H1 (cell line): ENCODE data around the gene PPP1R7. TPM values are rescaled to one million over a fixed set of nuclear protein-coding genes. Genes with fewer than 3 reads are reported as not detected.

Experiments used
- CTCF ChIA-PET: fragments of 300-600 bp; sonication (Branson Sonifier 250); formaldehyde crosslinking; loops from one replicate; lab custom pipeline; 2021; ENCODE audit not compliant: partially characterized antibody; lab: Charles Lee
- POLR2A ChIA-PET: fragments of 300-600 bp; sonication (Branson Sonifier 250); formaldehyde crosslinking; loops from one replicate; lab custom pipeline; 2021; ENCODE audit warnings: inconsistent platforms; ENCODE audit not compliant: partially characterized antibody; lab: Charles Lee
- DNase-seq, 2 experiments: peaks; one replicate each; pipeline versions ENCODE4 v3.0.0 to v3.0.0-alpha.2; 2010 to 2022; ENCODE audit warnings: low spot score in 2 of 2, low read depth in 1 of 2, mixed read lengths in 1 of 2
- FAIRE-seq: peaks from 2 replicates; lab custom pipeline; 2011; peaks lifted over from hg19 to GRCh38; lab: Jason Lieb, UNC
- H2AFZ ChIP-seq: 2 replicates; pipeline ENCODE4 v1.8.1; 2012; ENCODE audit warnings: low read length, inconsistent platforms
- H2AK5ac ChIP-seq: 2 replicates; pipeline ENCODE4 v1.6.1; 2013; ENCODE audit warnings: low read depth, low read length
- H2BK120ac ChIP-seq: replicated peaks from 2 replicates; pipeline ENCODE3; 2013; ENCODE audit warnings: low read depth, low read length, inconsistent platforms
- H2BK12ac ChIP-seq: 2 replicates; pipeline ENCODE4 v1.6.1; 2013; ENCODE audit warnings: low read depth, low read length
- H2BK15ac ChIP-seq: 2 replicates; pipeline ENCODE4 v1.6.1; 2013; ENCODE audit warnings: low read length
- H2BK20ac ChIP-seq: 2 replicates; pipeline ENCODE4 v1.6.1; 2013; ENCODE audit warnings: low read length
- H2BK5ac ChIP-seq: 2 replicates; pipeline ENCODE4 v1.6.1; 2013; ENCODE audit warnings: low read depth, low read length
- H3K14ac ChIP-seq: 2 replicates; pipeline ENCODE4 v1.6.1; 2013; ENCODE audit warnings: inconsistent platforms; ENCODE audit not compliant: insufficient read length
- H3K18ac ChIP-seq: 2 replicates; pipeline ENCODE4 v1.6.1; 2013; ENCODE audit warnings: low read length; ENCODE audit errors: extremely low read depth
- H3K23ac ChIP-seq: 2 replicates; pipeline ENCODE4 v1.6.1; 2013; ENCODE audit warnings: inconsistent platforms; ENCODE audit not compliant: insufficient read length
- H3K23me2 ChIP-seq: 2 replicates; pipeline ENCODE4 v1.6.1; 2013; ENCODE audit warnings: low read depth, low read length
- H3K27ac ChIP-seq: 2 replicates; pipeline ENCODE4 v1.6.1; 2011; ENCODE audit warnings: low read depth, low read length, inconsistent platforms
- H3K27me3 ChIP-seq, 4 experiments: replicated peaks in 1 of 4; 1 replicate in 1 of 4; 2 replicates in 3 of 4; pipeline versions ENCODE4 v1.6.1 to v1.8.1; 2011 to 2013; ENCODE audit warnings: low read length in 3 of 4, mild to moderate bottlenecking in 3 of 4, inconsistent platforms in 2 of 4, mixed read lengths in 2 of 4, moderate library complexity in 1 of 4; ENCODE audit not compliant: control insufficient read depth in 3 of 4, insufficient read depth in 3 of 4; ENCODE audit errors: extremely low read depth in 1 of 4
- H3K36me3 ChIP-seq, 4 experiments: 2 replicates each; pipeline versions ENCODE4 v1.6.1 to v1.8.1; 2011 to 2013; ENCODE audit warnings: mild to moderate bottlenecking in 4 of 4, low read length in 3 of 4, moderate library complexity in 2 of 4, control low read depth in 1 of 4, inconsistent platforms in 1 of 4; ENCODE audit not compliant: insufficient read depth in 4 of 4, control insufficient read depth in 2 of 4
- H3K4ac ChIP-seq: replicated peaks from 2 replicates; pipeline ENCODE3; 2013; ENCODE audit warnings: low read length, low read depth, mixed read lengths, inconsistent platforms; ENCODE audit not compliant: insufficient read length
- H3K4me1 ChIP-seq, 4 experiments: replicated peaks in 1 of 4; 1 replicate in 1 of 4; 2 replicates in 3 of 4; pipeline versions ENCODE4 v1.6.1 to v1.8.1; 2011 to 2013; ENCODE audit warnings: low read length in 3 of 4, inconsistent platforms in 2 of 4, mixed read lengths in 1 of 4; ENCODE audit not compliant: insufficient read depth in 4 of 4, control insufficient read depth in 3 of 4
- H3K4me2 ChIP-seq, 2 experiments: 2 replicates each; pipeline versions ENCODE4 v1.6.1 to v1.8.1; 2011 to 2013; ENCODE audit warnings: low read depth in 2 of 2, low read length in 2 of 2, control low read depth in 1 of 2, inconsistent platforms in 1 of 2, mild to moderate bottlenecking in 1 of 2; ENCODE audit not compliant: insufficient read depth in 1 of 2
- H3K4me3 ChIP-seq, 4 experiments: fragments of 200-600, 300-600 bp in 1 of 4; sonication (generic), shearing (Covaris generic), sonication (Bioruptor Twin) in 1 of 4; 2 replicates each; pipeline versions ENCODE4 v1.5.1 to v1.8.1; 2011 to 2016; ENCODE audit warnings: low read length in 4 of 4, low read depth in 3 of 4, control low read depth in 2 of 4, inconsistent platforms in 2 of 4, mild to moderate bottlenecking in 2 of 4, mixed read lengths in 1 of 4, moderate library complexity in 1 of 4; ENCODE audit not compliant: insufficient read depth in 2 of 4; ENCODE audit errors: extremely low read depth in 1 of 4
- H3K56ac ChIP-seq: replicated peaks from 2 replicates; pipeline ENCODE3; 2013; ENCODE audit warnings: low read depth, mild to moderate bottlenecking, mixed read lengths, low read length, inconsistent platforms; ENCODE audit not compliant: insufficient read length
- H3K79me1 ChIP-seq: 2 replicates; pipeline ENCODE4 v1.6.1; 2013; ENCODE audit warnings: low read depth, low read length, control low read depth
- H3K79me2 ChIP-seq, 2 experiments: 2 replicates each; pipeline versions ENCODE4 v1.6.1 to v1.8.1; 2012 to 2013; ENCODE audit warnings: low read length in 2 of 2, mild to moderate bottlenecking in 2 of 2, inconsistent platforms in 1 of 2; ENCODE audit not compliant: insufficient read depth in 2 of 2, control insufficient read depth in 1 of 2
- H3K9ac ChIP-seq, 4 experiments: replicated peaks in 1 of 4; 1 replicate in 1 of 4; 2 replicates in 3 of 4; pipeline versions ENCODE4 v1.6.1 to v1.8.1; 2011 to 2013; ENCODE audit warnings: low read depth in 3 of 4, low read length in 3 of 4, control low read depth in 2 of 4, mild to moderate bottlenecking in 2 of 4, moderate library complexity in 2 of 4, inconsistent platforms in 1 of 4; ENCODE audit errors: extremely low read depth in 1 of 4
- H3K9me3 ChIP-seq, 2 experiments: 2 replicates each; pipeline versions ENCODE4 v1.6.1 to v1.8.1; 2012 to 2013; ENCODE audit warnings: mild to moderate bottlenecking in 2 of 2, moderate library complexity in 2 of 2, control low read depth in 1 of 2, inconsistent platforms in 1 of 2, low read depth in 1 of 2, low read length in 1 of 2, mixed read lengths in 1 of 2; ENCODE audit not compliant: insufficient read depth in 2 of 2
- H4K20me1 ChIP-seq, 2 experiments: replicated peaks in 1 of 2; 2 replicates each; pipeline versions ENCODE3 to v1.8.1; 2011 to 2013; ENCODE audit warnings: inconsistent platforms in 2 of 2, low read length in 2 of 2, mild to moderate bottlenecking in 1 of 2; ENCODE audit not compliant: insufficient read depth in 2 of 2, control insufficient read depth in 1 of 2
- H4K5ac ChIP-seq: 2 replicates; pipeline ENCODE4 v1.6.1; 2013; ENCODE audit warnings: low read length, low read depth, mixed read lengths, inconsistent platforms; ENCODE audit not compliant: insufficient read length
- H4K8ac ChIP-seq: 2 replicates; pipeline ENCODE4 v1.8.0; 2013; ENCODE audit warnings: mild to moderate bottlenecking, moderate library complexity, low read length, inconsistent platforms; ENCODE audit not compliant: insufficient read depth; ENCODE audit errors: extremely low read depth
- H4K91ac ChIP-seq: replicated peaks from 2 replicates; pipeline ENCODE3; 2013; ENCODE audit warnings: low read length, mixed read lengths, inconsistent platforms; ENCODE audit not compliant: insufficient read length
- BACH1 ChIP-seq: IDR thresholded peaks from 2 replicates; pipeline ENCODE4 v1.6.1; 2012; ENCODE audit warnings: low read length, improper control_type of control experiment
- EGR1 ChIP-seq: IDR thresholded peaks from 2 replicates; pipeline ENCODE4 v1.6.1; 2011; ENCODE audit warnings: low read depth, low read length, borderline replicate concordance
- HDAC2 ChIP-seq, 2 experiments: fragments of 300-600 bp in 1 of 2; sonication (generic) in 1 of 2; IDR thresholded peaks; 2 replicates each; pipeline ENCODE4 v1.6.1; 2011 to 2012; ENCODE audit warnings: low read depth in 2 of 2, low read length in 2 of 2, mild to moderate bottlenecking in 2 of 2, moderate library complexity in 2 of 2, borderline replicate concordance in 1 of 2, inconsistent platforms in 1 of 2
- RBBP5 ChIP-seq: IDR thresholded peaks from 2 replicates; pipeline ENCODE4 v1.7.1; 2012; ENCODE audit warnings: low read depth, mild to moderate bottlenecking, inconsistent platforms, low read length, moderate library complexity, borderline replicate concordance
- TAF1 ChIP-seq: IDR thresholded peaks from 2 replicates; pipeline ENCODE4 v1.6.1; 2011; ENCODE audit warnings: mild to moderate bottlenecking, low read depth, low read length
- TEAD4 ChIP-seq: IDR thresholded peaks from 2 replicates; pipeline ENCODE4 v1.6.1; 2012; ENCODE audit warnings: low read depth, low read length, inconsistent platforms, mixed read lengths
- WGBS, 2 experiments: shearing (Covaris generic) in 1 of 2; methylation state at CpG; one replicate each; pipeline versions ENCODE4 v1.1.6 to v1.1.7; 2013 to 2015; ENCODE audit warnings: low lambda C conversion rate in 2 of 2, mixed read lengths in 2 of 2, inconsistent platforms in 1 of 2, low coverage in 1 of 2, missing lambda C conversion rate in 1 of 2; ENCODE audit not compliant: insufficient replicate concordance in 2 of 2, insufficient coverage in 1 of 2, insufficient read length in 1 of 2; ENCODE audit errors: extremely low coverage in 1 of 2, missing lambda C conversion rate in 1 of 2; 5-methylcytosine and 5-hydroxymethylcytosine counted together
- polyA plus RNA-seq, 7 experiments: library from polyadenylated mRNA; depleted of rRNA in 3 of 7; stranded (reverse) in 5 of 7; unstranded in 2 of 7; fragments of >200 nt in 5 of 7; fragments of 200-250 nt in 2 of 7; gene quantifications; 1 replicate in 5 of 7; 2 replicates in 1 of 7; 4 replicates in 1 of 7; pipeline versions ENCODE4 v1.2.1 to v1.2.3, GENCODE V29; 2011 to 2013; ENCODE audit warnings: missing spikeins in 2 of 7, mixed read lengths in 2 of 7
- total RNA-seq: library from RNA; stranded (reverse); fragmentation: NEBNext Ultra II Directional; extraction: Animal tissue kit (Norgen Biotek cat#: 25700); gene quantifications from 2 replicates; pipeline ENCODE4 v1.2.1, GENCODE V29; 2021

PPP1R7 gene
- total and polyA plus RNA-seq, 2 of the 8 experiments (the other 6 are each of a cell fraction or from before 2014, with no cell fraction given) = 22.2 to 64.0 TPM

DNA sequence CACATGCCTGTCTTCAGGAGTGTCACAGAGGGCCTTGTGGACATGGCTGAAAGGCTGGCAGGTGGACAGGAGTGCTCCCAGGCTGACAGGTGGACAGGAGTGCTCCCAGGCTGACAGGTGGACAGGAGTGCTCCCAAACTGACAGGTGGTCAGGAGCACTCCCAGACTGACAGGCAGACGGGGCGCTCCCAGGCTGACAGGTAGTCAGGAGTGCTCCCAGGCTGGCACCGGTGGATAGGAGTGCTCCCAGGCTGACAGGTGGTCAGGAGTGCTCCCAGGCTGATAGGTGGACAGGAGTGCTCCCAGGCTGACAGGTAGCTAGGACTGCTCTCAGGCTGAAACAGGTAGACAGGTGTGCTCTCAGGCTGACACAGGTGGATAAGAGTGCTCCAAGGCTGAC, 54.8 kb downstream of the PPP1R7 start:
- Histone ChIP-seq H3K27me3 (no peaks in the 10 kb centered on the region), H3K79me1 (no peaks in the 10 kb centered on the region), H4K8ac (no peak overlapping the region), H3K23me2 (no peaks in the 10 kb centered on the region), H4K20me1 (peaks cover 0 to 1% of the 10 kb centered on the region in 2 experiments), H3K4me2 (no peak overlapping the region), H2AK5ac (no peak overlapping the region), H3K4me1 (no peaks in the 10 kb centered on the region; a peak in 1 of 7 replicates), H3K36me3 (no peaks in the 10 kb centered on the region), H2AFZ (no peak overlapping the region), H3K23ac (no peak overlapping the region), H3K9me3 (no peaks in the 10 kb centered on the region), H2BK5ac (no peak overlapping the region), H3K14ac (no peak overlapping the region), H3K4ac (no peak overlapping the region), H3K4me3 (no peak overlapping the region), H3K79me2 (no peaks in the 10 kb centered on the region), H2BK20ac (no peak overlapping the region), H3K9ac (no peak overlapping the region), H3K56ac (no peak overlapping the region), H4K5ac (no peak overlapping the region), H2BK15ac (no peak overlapping the region), H4K91ac (no peak overlapping the region), H2BK12ac (no peak overlapping the region), H3K27ac (no peak overlapping the region), H3K18ac (no peak overlapping the region), H2BK120ac (no peak overlapping the region)
- ChIA-PET POLR2A (no interaction called here), CTCF (interaction anchor here (1.2 kb wide), 1 partner anchor 16 kb away, joined by 3 read pairs; no protein-coding TSS in a partner anchor)
- no peak for FAIRE-seq
- DNase-seq = no peak
- 82% methylated on average over 3 of the region's 3 CpGs; no CpG with 5 or more reads in 1 of the 2 experiments for WGBS, 2 experiments
- TF ChIP-seq TEAD4 (no peak), TAF1 (no peak), EGR1 (no peak), BACH1 (no peak), HDAC2 (IDR thresholded peaks at IDR 0.05; ENCODE audit: borderline replicate concordance in 1 of 2, low read depth in 2 of 2, low read length in 2 of 2) (no peak), RBBP5 (no peak)
